ENCODE data around the gene GIMAP7. TPM values are rescaled to one million over a fixed set of nuclear protein-coding genes. Genes with fewer than 3 reads are reported as not detected.

GIMAP7 gene
- total RNA-seq, 1 experiment from 2014 or later = 0.25 TPM

- TF ChIP-seq ATF3 (IDR thresholded peaks at IDR 0.05) (no peak), EGR1 (IDR thresholded peaks at IDR 0.05; ENCODE audit: low read depth) (no peak), EZH2 (IDR thresholded peaks at IDR 0.05) (no peak), SP1 (IDR thresholded peaks at IDR 0.05; ENCODE audit: low read depth) (no peak), POLR2A (IDR thresholded peaks at IDR 0.05; ENCODE audit: borderline replicate concordance, extremely low read depth, insufficient read depth, insufficient read length) (no peak), RAD21 (IDR thresholded peaks at IDR 0.05; ENCODE audit: low read depth) (no peak), EZH2phosphoT487 (IDR thresholded peaks at IDR 0.05; ENCODE audit: borderline replicate concordance) (no peak), ZFX (IDR thresholded peaks at IDR 0.05) (no peak), FOSL1 (IDR thresholded peaks at IDR 0.05; ENCODE audit: low read depth) (no peak), CTCF (IDR thresholded peaks at IDR 0.05 in 2 of 3, conservative IDR thresholded peaks at IDR 0.05 in 1 of 3; ENCODE audit: borderline replicate concordance in 1 of 3, insufficient read depth in 1 of 3, low read depth in 2 of 3, low read length in 2 of 3) (no peak), ZBTB33 (IDR thresholded peaks at IDR 0.05; ENCODE audit: extremely low read depth, insufficient replicate concordance, low read length) (no peak)
- no peak overlapping the region for H3K9ac ChIP-seq (ENCODE audit: low read length)
- CTCF ChIA-PET = no interaction called here
- no peaks in the 10 kb centered on the region for H3K9me2 ChIP-seq (ENCODE audit: insufficient read depth)
- H3K79me2 ChIP-seq (ENCODE audit: insufficient read depth, low read length) = no peaks in the 10 kb centered on the region
- POLR2A ChIA-PET = no interaction called here
- no peak overlapping the region for H3K4me3 ChIP-seq (replicated peaks in 1 of 2; ENCODE audit: low read depth in 1 of 2, low read length in 2 of 2)
- peaks cover 0 to under 1% of the 10 kb centered on the region in 2 experiments; a peak in 1 of 4 replicates for H3K4me1 ChIP-seq (ENCODE audit: control insufficient read depth in 1 of 2, insufficient read depth in 2 of 2, low read length in 2 of 2)
- no peaks in the 10 kb centered on the region for H3K9me3 ChIP-seq (ENCODE audit: control insufficient read depth in 1 of 2, insufficient read depth in 1 of 2, low read depth in 1 of 2, low read length in 2 of 2)
- H4K20me1 ChIP-seq (ENCODE audit: insufficient read depth) = no peaks in the 10 kb centered on the region
- ATAC-seq (no peak), DNase-seq (ENCODE audit: low read depth, low spot score) (no peak)
- peaks cover 38% of the 10 kb centered on the region for H3K27me3 ChIP-seq (ENCODE audit: insufficient read depth, low read length)
- H3K4me2 ChIP-seq (ENCODE audit: low read length) = no peak overlapping the region
- intact Hi-C loops (cut with micrococcal nuclease) = no loop called here
- RAD21 ChIA-PET (ENCODE audit: low non-redundant PET in 1 of 2, low total read pairs in 2 of 2, uncharacterized antibody in 2 of 2, unreplicated experiment in 2 of 2) = no interaction called here
- BruUV-seq (replicated peaks) = no TSS peak
- H3K27ac ChIP-seq (ENCODE audit: low read depth, low read length) = no peak overlapping the region
- no peaks in the 10 kb centered on the region for H3K36me3 ChIP-seq (ENCODE audit: control insufficient read depth in 1 of 2, insufficient read depth in 2 of 2, low read length in 2 of 2)
- H2AFZ ChIP-seq (ENCODE audit: low read depth, low read length, poor library complexity, severe bottlenecking) = no peak overlapping the region
Measured at GRCh38 chr7:150473902-150474301, 40.8 kb upstream of the GIMAP7 start.
